Stimulated activated naive CD8-positive, alpha-beta T cell treated with anti-CD3 and anti-CD28 coated beads, Interleukin-15, amount 100 ng/mL, for 72 hours (primary cell): ENCODE results near the gene PXDC1.
"Not testable (repeated sequence)": the region's sequence is repeated elsewhere in the genome, so short reads cannot be mapped to it uniquely, and the experiment has no call there.

Experiments
- ATAC-seq: fragments of 150-1000 bp; cut with Tn5 transposase; 2 replicates; pipeline ENCODE4 v1.10.0; 2021; ENCODE audit warnings: mild to moderate bottlenecking, moderate library complexity
- DNase-seq, 2 donors: peaks; one replicate each; pipeline ENCODE4 v3.0.0; 2021 to 2022
- H3K27ac Mint-ChIP-seq, 2 donors: one replicate each; pipeline ENCODE4 v1.8.0; 2022; ENCODE audit warnings: mild to moderate bottlenecking in 2 of 2, mixed read lengths in 2 of 2, moderate library complexity in 2 of 2
- H3K27me3 Mint-ChIP-seq: one replicate; pipeline ENCODE4 v1.8.0; 2022; ENCODE audit warnings: mixed read lengths
- H3K4me1 Mint-ChIP-seq: one replicate; pipeline ENCODE4 v1.8.0; 2022; ENCODE audit warnings: mild to moderate bottlenecking, mixed read lengths
- H3K4me3 Mint-ChIP-seq, 2 donors: one replicate each; pipeline ENCODE4 v1.8.0; 2022; ENCODE audit warnings: mild to moderate bottlenecking in 2 of 2, mixed read lengths in 2 of 2, moderate library complexity in 1 of 2
- H3K9me3 Mint-ChIP-seq, 2 donors: one replicate each; pipeline ENCODE4 v1.8.0; 2022; ENCODE audit warnings: mixed read lengths in 2 of 2

PXDC1 gene

DNA sequence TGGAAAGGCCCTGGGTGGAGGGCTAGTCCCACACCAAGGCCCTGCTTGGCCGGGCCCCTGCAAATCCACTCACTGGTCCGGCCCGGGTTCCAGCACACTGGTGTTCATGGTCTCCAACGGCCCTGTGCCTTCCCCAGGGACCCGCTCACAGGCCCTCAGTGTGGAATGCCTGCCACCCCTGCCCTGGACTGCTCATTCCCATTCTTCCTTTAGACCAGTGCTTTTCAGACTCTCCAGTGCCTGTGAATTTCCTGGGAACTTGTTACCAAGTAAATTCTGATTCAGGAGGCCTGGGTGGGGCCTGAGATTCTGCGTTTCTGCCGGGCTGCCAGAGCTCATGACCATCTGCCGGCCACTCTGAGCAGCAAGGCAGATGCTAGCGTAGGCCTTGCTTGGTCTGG lies 5.7 kb upstream of the PXDC1 start:
- Mint-ChIP-seq H3K9me3 (no peaks in the 10 kb centered on the region), H3K4me3 (no peak overlapping the region), H3K4me1 (no peaks in the 10 kb centered on the region), H3K27ac (no peak overlapping the region), H3K27me3 (peaks cover 27% of the 10 kb centered on the region)
- DNase-seq (no peak), ATAC-seq (no peak)

DNA sequence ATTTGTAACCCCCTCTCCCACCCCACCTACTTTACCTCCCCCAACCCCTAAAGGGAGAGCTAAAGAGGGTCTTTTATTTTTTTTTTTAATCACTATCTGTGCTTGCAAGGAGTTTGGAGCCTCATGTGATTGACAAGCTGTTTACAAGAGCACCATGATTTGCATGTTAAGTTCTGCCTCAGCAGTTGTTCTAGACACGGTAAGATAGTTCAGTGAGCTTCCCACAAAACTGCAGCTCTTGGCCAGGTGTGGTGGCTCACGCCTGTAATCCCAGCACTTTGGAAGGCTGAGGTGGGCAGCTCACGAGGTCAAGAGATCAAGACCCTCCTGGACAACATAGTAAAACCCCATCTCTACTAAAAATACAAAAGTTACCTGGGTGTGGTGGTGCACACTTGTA lies 5.0 kb upstream of the PXDC1 start:
- ATAC-seq: no peak
- no peak overlapping the region for H3K27ac Mint-ChIP-seq
- peaks cover 28% of the 10 kb centered on the region for H3K27me3 Mint-ChIP-seq
- DNase-seq: no peak
- H3K9me3 Mint-ChIP-seq: no peaks in the 10 kb centered on the region
- H3K4me1 Mint-ChIP-seq: no peaks in the 10 kb centered on the region
- no peak overlapping the region for H3K4me3 Mint-ChIP-seq

DNA sequence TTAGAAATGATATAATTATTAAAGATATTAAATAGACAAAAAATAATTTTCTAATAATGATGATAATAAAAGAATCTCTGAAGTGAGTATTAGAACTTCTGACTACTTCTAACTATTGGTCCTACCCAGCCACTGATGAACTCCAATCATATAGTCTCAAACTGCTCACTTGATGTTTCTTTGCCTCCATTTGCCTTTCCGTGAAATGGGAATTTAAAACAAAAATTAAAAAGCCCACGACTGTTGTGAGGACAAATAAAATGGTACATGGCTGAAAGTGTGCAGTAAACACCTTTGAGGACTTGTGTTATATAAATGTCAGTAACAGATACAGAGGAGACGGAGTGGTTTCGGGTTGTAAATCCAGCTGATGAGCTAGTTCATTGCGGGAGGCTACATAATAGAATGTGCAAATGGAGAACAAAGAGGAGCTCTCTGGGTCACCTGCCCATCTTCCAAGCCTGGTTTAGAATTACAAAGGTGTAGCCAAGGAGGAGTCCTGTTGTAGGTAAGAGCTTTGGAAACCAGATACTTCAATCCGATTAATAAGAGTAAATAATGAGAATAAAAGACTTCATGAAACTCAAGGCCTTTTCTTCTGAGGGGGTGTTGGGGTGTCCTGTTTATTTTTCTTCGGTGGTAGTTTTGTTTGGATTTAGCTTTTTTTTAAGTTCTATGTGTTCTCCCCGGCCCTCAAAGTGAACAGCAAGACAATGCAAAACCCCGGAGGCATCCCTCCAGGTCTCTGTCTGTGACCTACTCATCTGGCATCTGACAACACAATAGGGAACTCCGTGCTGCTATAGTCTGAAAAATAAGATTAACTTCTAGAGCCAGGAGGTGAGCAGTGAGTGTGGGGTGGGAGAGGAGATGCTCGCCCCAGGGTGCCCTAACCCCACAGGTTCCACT lies 4.4 kb upstream of the PXDC1 start:
- H3K4me3 Mint-ChIP-seq: no peak overlapping the region
- peaks cover 28% of the 10 kb centered on the region for H3K27me3 Mint-ChIP-seq
- H3K9me3 Mint-ChIP-seq: no peaks in the 10 kb centered on the region
- ATAC-seq: no peak
- peak overlapping the region in 1 of 2 donors; percentile 36 for H3K27ac Mint-ChIP-seq
- no peaks in the 10 kb centered on the region for H3K4me1 Mint-ChIP-seq
- no peak for DNase-seq

DNA sequence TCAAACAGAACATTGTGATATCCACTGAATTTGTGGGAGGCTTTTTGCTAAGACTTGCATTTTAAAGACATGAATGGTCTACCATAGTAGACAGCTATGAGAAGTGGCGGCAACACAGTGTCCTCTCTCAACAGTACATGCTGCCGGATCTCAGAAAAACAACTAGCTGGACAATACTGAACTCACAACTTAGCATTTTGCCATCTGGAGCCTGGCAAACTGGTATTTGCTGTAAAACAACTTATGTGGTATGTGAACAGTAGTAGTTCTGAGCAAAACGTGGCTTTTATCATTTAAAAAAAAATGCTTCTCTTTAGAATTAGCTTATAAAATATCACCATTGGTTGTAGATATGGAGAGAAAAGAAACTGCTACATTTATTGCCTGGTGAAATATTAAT lies 3.3 kb upstream of the PXDC1 start:
- no peak for DNase-seq
- H3K27ac Mint-ChIP-seq: no peak overlapping the region
- ATAC-seq: no peak
- H3K9me3 Mint-ChIP-seq: no peaks in the 10 kb centered on the region
- H3K4me3 Mint-ChIP-seq: no peak overlapping the region
- peaks cover 35% of the 10 kb centered on the region for H3K27me3 Mint-ChIP-seq
- H3K4me1 Mint-ChIP-seq: no peaks in the 10 kb centered on the region

DNA sequence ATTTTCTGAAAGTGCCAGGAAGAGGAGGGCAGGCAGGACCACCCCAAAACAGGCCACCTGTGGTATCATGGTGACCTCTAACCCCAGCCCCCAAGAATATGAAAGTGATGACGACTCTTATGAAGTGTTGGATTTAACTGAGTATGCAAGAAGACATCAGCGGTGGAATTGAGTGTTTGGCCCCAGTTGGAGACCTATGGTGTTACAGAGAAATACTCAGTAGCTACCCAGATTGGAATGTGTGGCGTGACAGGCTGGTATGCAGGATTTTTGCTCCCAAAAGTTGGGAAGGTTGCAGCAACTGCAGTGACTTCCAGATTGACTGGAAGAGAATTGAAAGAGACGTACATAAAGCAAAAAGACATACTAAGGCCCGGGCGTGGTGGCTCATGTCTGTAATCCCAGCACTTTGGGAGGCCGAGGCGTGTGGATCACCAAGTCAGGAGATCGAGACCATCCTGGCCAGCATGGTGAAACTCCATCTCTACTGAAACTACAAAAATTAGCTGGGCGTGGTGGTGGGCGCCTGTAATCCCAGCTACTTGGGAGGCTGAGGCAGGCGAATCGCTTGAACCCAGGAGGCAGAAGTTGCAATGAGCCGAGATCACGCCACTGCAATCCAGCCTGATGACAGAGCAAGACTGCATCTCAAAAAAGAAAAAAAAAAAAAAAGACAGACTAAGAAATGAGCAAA lies 2.7 kb upstream of the PXDC1 start:
- not testable (repeated sequence) for ATAC-seq, H3K4me3 Mint-ChIP-seq, H3K9me3 Mint-ChIP-seq, DNase-seq, H3K27ac Mint-ChIP-seq, H3K4me1 Mint-ChIP-seq
- peaks cover 41% of the 10 kb centered on the region for H3K27me3 Mint-ChIP-seq

DNA sequence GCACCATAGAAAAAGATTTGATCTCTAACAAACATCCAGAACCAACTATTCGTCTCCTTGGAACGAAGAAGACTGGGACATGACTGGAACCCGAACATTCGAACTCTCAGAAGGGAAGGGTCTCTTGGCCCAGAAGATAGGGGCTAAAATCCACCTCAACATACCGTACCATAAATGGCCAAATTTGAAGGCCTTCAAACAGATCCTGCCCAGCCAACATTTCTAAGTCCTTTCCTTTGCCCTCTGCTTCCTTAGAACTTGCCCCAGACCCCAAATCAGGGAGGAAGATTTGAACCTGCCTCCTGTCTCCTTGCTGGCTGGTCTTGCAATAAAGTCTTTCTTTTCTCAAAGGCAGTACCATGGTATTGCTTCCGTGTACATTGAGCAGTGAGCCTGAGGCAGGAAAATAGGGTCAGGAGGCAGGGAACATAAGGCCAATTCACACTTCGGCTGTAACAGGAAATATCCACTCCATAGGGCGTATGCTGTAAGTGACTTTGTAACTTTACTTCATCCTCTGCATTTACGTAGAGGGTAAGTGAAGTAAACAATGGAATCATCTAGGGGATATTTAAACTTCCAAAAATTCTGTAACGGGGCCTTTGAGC lies 1.8 kb upstream of the PXDC1 start:
- no peaks in the 10 kb centered on the region for H3K4me1 Mint-ChIP-seq
- peaks cover 46% of the 10 kb centered on the region for H3K27me3 Mint-ChIP-seq
- peak overlapping the region in 1 of 2 donors; percentile 57 for H3K4me3 Mint-ChIP-seq
- no peak for ATAC-seq
- DNase-seq: no peak
- no peaks in the 10 kb centered on the region for H3K9me3 Mint-ChIP-seq
- no peak overlapping the region for H3K27ac Mint-ChIP-seq

DNA sequence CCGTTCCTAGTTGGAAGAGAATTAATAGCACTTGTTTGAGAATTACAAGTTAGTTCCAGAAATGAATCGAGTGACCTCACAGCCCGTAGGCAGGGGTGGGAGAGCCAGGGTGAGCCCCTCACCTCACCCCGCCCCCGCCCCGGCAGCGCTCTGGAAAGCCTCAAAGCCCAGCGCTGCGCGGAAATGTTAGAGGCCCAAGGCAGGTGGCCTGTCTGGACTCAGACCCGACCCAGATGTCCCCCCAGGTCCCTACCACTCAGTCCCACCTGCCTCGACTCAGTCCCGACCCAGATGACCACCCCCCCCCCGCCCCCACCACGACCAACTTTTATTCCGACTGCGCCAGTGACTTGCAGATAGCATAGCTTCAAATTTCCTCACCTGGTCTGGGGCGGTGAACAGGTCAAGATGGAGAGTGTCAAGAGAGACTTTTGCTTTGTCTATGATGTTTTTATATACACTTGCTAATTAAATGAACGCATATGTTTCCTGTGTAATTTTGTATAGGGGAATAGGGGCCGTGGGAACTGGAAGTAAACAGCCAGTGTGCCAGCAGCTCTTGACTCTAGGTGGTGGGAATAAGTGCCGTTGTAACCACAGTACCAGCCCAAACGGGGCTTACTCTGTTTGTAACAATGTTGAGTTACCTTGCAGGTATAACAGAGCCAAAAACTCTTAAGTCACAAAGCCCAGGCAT lies 1.2 kb upstream of the PXDC1 start:
- Mint-ChIP-seq H3K27me3 (peaks cover 51% of the 10 kb centered on the region), H3K27ac (no peak overlapping the region)
- ATAC-seq: no peak

DNA sequence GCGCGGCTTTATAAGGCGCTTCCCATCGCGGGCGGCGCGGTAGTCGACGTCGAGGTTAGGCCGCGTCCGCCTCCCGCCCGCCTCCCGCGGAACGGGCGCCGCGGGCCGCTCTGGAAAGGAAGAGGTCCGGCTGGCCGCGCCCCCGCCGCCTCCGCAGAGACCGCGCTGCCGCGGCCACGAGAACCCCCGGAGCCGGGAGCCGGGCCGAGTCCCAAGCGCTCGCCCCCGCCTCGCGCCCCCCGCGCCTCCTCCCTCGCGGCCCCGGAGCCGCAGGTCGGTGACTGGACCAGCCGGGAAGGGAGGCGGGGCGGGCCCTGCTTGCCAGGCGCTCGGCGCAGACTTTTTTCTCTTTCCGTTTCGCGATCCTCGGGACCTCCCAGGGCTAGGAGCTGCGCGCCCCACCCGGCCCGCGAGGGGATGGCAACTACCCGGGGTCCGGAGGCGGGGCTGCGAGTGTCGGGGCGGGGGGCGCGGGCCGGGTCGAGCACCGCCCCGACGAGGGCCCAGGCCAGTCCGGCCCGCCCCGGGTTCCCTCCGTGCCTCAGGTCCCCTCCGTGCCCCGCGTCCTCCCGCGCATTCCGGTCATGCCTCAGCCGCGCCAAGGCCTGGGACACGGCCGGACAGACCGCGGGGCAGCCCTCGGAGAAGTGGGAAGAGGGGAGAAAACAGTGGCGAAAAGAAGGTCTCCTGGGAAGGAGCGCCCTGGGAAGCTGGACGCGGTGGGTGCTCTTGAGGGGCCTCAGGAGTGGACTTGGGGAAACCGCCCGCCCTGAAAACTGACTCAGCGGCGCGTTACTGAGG lies 417 bp upstream of the PXDC1 start:
- peaks cover 57% of the 10 kb centered on the region for H3K27me3 Mint-ChIP-seq
- DNase-seq: peak; percentile 71 to 73
- no peaks in the 10 kb centered on the region for H3K9me3 Mint-ChIP-seq
- no peak overlapping the region for H3K27ac Mint-ChIP-seq
- peak overlapping the region; percentile 49 to 70 for H3K4me3 Mint-ChIP-seq
- ATAC-seq: peak; percentile 82
- no peaks in the 10 kb centered on the region for H3K4me1 Mint-ChIP-seq

More for the DNA sequence above, 1.2 kb upstream of the PXDC1 start:
- peak overlapping the region; percentile 57 to 70 for H3K4me3 Mint-ChIP-seq
- no peaks in the 10 kb centered on the region for H3K9me3 Mint-ChIP-seq
- no peak for DNase-seq
- no peaks in the 10 kb centered on the region for H3K4me1 Mint-ChIP-seq

DNA sequence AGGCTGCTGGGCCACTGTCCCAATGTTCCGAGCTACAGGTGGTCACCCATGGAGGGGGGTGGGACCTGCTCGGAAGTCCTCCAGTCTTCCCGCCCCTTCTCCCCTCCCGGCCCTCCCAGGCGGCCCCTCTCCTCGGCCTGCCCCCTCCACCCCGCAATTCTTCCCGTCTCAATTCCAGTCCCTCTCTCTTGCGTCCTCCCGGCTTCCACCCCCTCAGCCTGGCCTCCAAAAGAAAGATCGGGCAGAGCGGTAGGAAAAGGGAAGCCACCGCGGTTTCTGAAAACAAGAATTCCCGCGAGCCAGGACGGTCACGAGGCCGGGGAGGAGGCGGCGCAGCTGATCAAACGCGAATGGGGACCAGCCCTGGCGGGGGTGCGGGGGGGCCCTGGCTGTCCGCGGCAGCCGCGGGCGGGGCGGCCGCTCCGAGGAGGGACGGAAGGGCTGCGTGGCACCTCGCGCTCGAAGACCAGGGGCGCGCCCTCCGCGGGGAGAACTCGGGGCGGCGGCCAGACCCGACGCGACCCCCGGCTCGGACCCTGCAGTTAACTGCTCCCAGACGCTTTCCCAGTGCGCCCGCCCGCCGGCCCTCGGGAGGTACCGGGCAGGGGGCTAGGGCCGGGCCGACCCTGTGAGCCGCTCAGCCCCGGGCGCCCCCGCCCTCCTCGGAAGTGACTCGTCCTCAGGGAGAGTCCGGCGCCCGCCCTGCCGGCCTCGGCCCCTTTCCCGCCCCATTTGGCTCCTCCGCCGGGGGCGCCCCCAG lies 1.0 kb downstream of the PXDC1 start:
- H3K4me3 Mint-ChIP-seq: peak overlapping the region; percentile 56 to 66
- peaks cover 57% of the 10 kb centered on the region for H3K27me3 Mint-ChIP-seq
- no peaks in the 10 kb centered on the region for H3K9me3 Mint-ChIP-seq
- no peak overlapping the region for H3K27ac Mint-ChIP-seq
- DNase-seq (no peak), ATAC-seq (peak; percentile 45)
- H3K4me1 Mint-ChIP-seq: peaks cover 8% of the 10 kb centered on the region

DNA sequence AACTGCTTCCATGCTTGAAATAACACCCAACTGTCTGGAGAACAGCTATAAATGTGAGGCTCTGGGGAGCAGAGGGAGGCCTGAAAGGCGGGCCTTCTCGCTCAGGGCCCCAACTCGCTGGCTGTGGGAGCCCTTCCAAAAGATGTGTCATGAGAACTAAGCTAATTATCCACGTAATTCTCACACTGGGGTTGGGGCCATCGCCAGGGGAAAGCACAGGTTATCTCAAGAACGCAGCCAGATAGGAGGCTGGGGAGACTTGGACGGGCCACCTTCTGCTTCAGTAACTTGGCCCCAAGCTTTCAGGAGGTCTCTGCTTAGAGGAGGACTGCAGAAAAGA lies 1.6 kb downstream of the PXDC1 start:
- ATAC-seq (no peak), DNase-seq (no peak)
- Mint-ChIP-seq H3K9me3 (no peaks in the 10 kb centered on the region), H3K27me3 (peaks cover 57% of the 10 kb centered on the region), H3K27ac (no peak overlapping the region), H3K4me3 (peak overlapping the region; percentile 7 to 26), H3K4me1 (peaks cover 9% of the 10 kb centered on the region)

DNA sequence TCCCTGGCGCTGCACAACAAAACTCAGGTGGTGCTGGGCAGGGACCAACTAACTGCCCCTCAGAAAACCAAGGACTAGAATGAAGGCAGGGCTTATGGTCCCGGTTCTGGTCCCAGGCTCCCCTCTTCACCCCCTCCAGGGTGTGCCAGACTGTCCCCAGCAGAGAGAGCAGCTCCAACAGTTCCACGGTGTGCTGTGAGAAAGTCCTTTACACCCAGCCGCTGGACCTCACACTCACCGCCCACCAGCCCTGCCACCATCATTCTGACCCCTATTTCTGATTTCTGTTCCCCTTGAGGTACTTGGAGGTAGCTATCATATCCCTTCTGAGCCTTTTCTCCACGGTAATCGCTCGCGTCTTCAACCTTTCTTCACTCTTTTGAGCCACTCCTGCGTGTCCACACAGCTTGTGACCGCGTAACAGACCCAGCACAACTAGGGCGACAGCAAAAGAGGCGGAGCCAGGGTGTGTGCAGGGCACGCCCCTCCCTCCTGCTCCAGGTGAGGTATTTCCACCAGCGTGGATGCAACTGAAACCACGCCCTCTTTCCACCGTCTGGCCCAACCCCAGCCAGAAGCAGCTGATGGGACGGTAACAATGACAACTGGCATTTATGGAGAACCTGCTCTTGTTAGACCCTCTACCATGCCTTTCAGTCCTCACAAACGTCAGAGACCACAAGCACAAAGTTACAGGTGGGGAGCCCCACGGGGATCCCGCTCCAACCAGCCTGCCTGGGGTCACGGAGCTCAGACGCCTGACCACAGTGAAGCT lies 2.3 kb downstream of the PXDC1 start:
- H3K27ac Mint-ChIP-seq: no peak overlapping the region
- H3K4me1 Mint-ChIP-seq: peaks cover 9% of the 10 kb centered on the region
- no peak for ATAC-seq
- no peaks in the 10 kb centered on the region for H3K9me3 Mint-ChIP-seq
- no peak overlapping the region for H3K4me3 Mint-ChIP-seq
- DNase-seq: no peak
- peaks cover 51% of the 10 kb centered on the region for H3K27me3 Mint-ChIP-seq

DNA sequence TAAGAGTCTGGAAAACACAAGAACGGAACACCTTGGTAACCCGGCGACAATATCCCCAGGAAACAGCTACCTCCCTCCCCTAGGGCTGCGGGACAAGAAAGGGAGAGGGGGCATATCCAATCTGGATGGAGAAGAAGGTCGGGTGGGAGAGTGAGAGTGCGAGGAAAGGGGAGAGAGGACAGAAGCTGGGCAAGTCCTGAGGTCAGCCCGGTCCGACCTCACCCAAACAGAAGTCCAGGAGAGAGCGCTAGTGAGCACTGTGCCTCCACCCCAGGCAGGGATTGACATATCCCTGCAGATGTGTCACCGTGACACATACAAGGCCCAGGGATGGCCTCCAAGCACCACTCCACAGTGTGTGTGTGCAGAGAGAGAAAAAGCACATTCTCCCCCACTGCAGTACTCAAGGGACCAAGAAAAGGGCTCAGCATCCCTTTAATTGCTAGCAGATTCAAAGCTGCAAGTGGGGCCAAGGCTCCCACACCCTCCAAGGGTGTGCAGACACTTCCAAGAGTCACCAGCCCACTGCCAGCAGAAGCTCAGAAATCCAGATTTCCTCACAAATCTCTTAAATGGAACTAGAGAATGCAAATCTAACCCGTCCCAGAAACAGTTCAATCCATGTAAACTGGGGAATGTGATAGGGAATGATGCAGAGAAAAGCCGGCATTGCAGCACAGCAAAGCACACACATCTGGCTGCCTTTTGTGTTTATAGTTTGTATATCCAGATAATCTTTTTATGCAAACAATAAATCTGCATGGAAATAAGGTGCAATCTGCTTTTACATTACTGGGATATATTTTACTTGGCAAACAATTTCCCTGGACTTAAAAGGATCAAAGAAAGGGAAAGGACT lies 3.1 kb downstream of the PXDC1 start:
- H3K27me3 Mint-ChIP-seq: peaks cover 42% of the 10 kb centered on the region
- H3K4me3 Mint-ChIP-seq: no peak overlapping the region
- ATAC-seq (peak; percentile 47), DNase-seq (peak in 1 of 2 donors; percentile 37)
- peak overlapping the region in 1 of 2 donors; percentile 65 for H3K27ac Mint-ChIP-seq
- H3K4me1 Mint-ChIP-seq: peaks cover 9% of the 10 kb centered on the region
- no peaks in the 10 kb centered on the region for H3K9me3 Mint-ChIP-seq

DNA sequence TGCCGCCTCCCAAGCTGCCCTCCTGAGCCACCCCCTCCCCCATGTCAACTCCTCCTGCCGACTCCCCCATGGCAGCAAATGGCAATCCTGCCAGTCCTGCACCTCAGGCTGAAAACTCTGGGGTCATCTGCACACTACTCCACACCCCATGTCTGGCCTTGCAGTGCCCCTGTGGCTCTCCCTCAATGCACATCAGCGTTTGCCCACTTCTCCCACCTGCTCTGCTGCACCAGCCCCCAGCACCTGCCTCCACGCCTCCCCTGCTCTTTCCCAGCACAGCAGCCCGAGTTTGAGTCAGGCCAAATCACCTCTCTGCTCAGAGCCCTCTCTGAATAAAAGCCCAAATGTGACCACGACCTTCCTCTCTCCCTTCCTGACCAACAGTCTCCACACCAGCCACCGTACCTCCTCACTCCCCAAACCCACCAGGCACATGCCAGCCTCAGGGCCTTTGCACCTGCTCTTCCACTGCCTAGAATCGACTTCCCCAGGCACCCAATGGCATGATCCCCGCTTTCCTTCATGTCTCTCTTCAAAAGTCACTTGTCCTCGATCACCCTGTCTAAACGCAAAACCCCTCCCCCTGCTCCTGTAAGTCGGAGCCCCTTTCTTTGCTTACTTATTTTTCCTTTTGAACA lies 4.3 kb downstream of the PXDC1 start:
- ATAC-seq (no peak), DNase-seq (no peak)
- Mint-ChIP-seq H3K27me3 (peaks cover 32% of the 10 kb centered on the region), H3K9me3 (no peaks in the 10 kb centered on the region), H3K27ac (no peak overlapping the region), H3K4me3 (no peak overlapping the region), H3K4me1 (peaks cover 20% of the 10 kb centered on the region)
